ENCODE results near the gene NOSIP.
A peak's percentile ranks its signal among the peaks of the same experiment; 100 is the strongest.
"Not testable (repeated sequence)": the region's sequence is repeated elsewhere in the genome, so short reads cannot be mapped to it uniquely, and the experiment has no call there.

Gene NOSIP

GRCh38 chr19:49580264-49581006 is at the start of gene NOSIP:
TSS of gene NOSIP (minus strand) at chr19:49580556. CDS start at chr19:49560691, 19,865 bp downstream.
- in situ Hi-C loops (cut with HindIII; ENCODE audit: low pct_unique_long_range_greater_than_20kb, low sequenced_read_pairs), result no loop called here
- TF ChIP-seq JUND (IDR thresholded peaks at IDR 0.05; ENCODE audit: low read depth), result no peak
- DNase-seq (ENCODE audit: low read depth in 1 of 2, low spot score in 1 of 2), result peak; percentile 53 to 96

- in situ Hi-C loops (cut with HindIII; ENCODE audit: low pct_unique_long_range_greater_than_20kb, low sequenced_read_pairs), result no loop called here
Measured at GRCh38 chr19:49629659-49630058, 49.3 kb upstream of the NOSIP start.

GRCh38 chr19:49626226-49626625 is 45.9 kb upstream of the NOSIP start:
- no peak for TF ChIP-seq JUND (IDR thresholded peaks at IDR 0.05; ENCODE audit: low read depth)
- in situ Hi-C loops (cut with HindIII; ENCODE audit: low pct_unique_long_range_greater_than_20kb, low sequenced_read_pairs), result no loop called here
- DNase-seq (ENCODE audit: low read depth in 1 of 2, low spot score in 1 of 2), result no peak

More at GRCh38 chr19:49629659-49630058, 49.3 kb upstream of the NOSIP start:
- no peak for DNase-seq (ENCODE audit: low read depth in 1 of 2, low spot score in 1 of 2)
- TF ChIP-seq JUND (IDR thresholded peaks at IDR 0.05; ENCODE audit: low read depth), result no peak

- in situ Hi-C loops (cut with HindIII; ENCODE audit: low pct_unique_long_range_greater_than_20kb, low sequenced_read_pairs), result no loop called here
- no peak for TF ChIP-seq JUND (IDR thresholded peaks at IDR 0.05; ENCODE audit: low read depth)
- DNase-seq (ENCODE audit: low read depth in 1 of 2, low spot score in 1 of 2), result no peak
Measured at GRCh38 chr19:49624967-49625910, 44.9 kb upstream of the NOSIP start.

- DNase-seq (ENCODE audit: low read depth in 1 of 2, low spot score in 1 of 2); in situ Hi-C loops (cut with HindIII; ENCODE audit: low pct_unique_long_range_greater_than_20kb, low sequenced_read_pairs): not testable (repeated sequence)
Measured at GRCh38 chr19:49617860-49618259, 37.5 kb upstream of the NOSIP start.

- DNase-seq (ENCODE audit: low read depth in 1 of 2, low spot score in 1 of 2), result no peak
- TF ChIP-seq JUND (IDR thresholded peaks at IDR 0.05; ENCODE audit: low read depth), result no peak
- in situ Hi-C loops (cut with HindIII; ENCODE audit: low pct_unique_long_range_greater_than_20kb, low sequenced_read_pairs), result no loop called here
Measured at GRCh38 chr19:49616945-49617344, 36.6 kb upstream of the NOSIP start.

GRCh38 chr19:49616532-49616931 is 36.2 kb upstream of the NOSIP start:
- no peak for TF ChIP-seq JUND (IDR thresholded peaks at IDR 0.05; ENCODE audit: low read depth)
- DNase-seq (ENCODE audit: low read depth in 1 of 2, low spot score in 1 of 2), result no peak
- in situ Hi-C loops (cut with HindIII; ENCODE audit: low pct_unique_long_range_greater_than_20kb, low sequenced_read_pairs), result no loop called here

GRCh38 chr19:49615861-49616260 is 35.5 kb upstream of the NOSIP start:
- no peak for DNase-seq (ENCODE audit: low read depth in 1 of 2, low spot score in 1 of 2)
- no peak for TF ChIP-seq JUND (IDR thresholded peaks at IDR 0.05; ENCODE audit: low read depth)
- in situ Hi-C loops (cut with HindIII; ENCODE audit: low pct_unique_long_range_greater_than_20kb, low sequenced_read_pairs), result no loop called here

- no peak for TF ChIP-seq JUND (IDR thresholded peaks at IDR 0.05; ENCODE audit: low read depth)
- DNase-seq (ENCODE audit: low read depth in 1 of 2, low spot score in 1 of 2), result no peak
- in situ Hi-C loops (cut with HindIII; ENCODE audit: low pct_unique_long_range_greater_than_20kb, low sequenced_read_pairs), result no loop called here
Measured at GRCh38 chr19:49614096-49614833, 33.9 kb upstream of the NOSIP start.

- DNase-seq (ENCODE audit: low read depth in 1 of 2, low spot score in 1 of 2), result no peak
- TF ChIP-seq JUND (IDR thresholded peaks at IDR 0.05; ENCODE audit: low read depth), result no peak
- in situ Hi-C loops (cut with HindIII; ENCODE audit: low pct_unique_long_range_greater_than_20kb, low sequenced_read_pairs), result no loop called here
Measured at GRCh38 chr19:49613374-49613773, 33.0 kb upstream of the NOSIP start.

GRCh38 chr19:49609499-49610092 is 29.2 kb upstream of the NOSIP start:
- TF ChIP-seq JUND (IDR thresholded peaks at IDR 0.05; ENCODE audit: low read depth), result no peak
- in situ Hi-C loops (cut with HindIII; ENCODE audit: low pct_unique_long_range_greater_than_20kb, low sequenced_read_pairs), result no loop called here

GRCh38 chr19:49605605-49606004 is 25.2 kb upstream of the NOSIP start:
- no peak for DNase-seq (ENCODE audit: low read depth in 1 of 2, low spot score in 1 of 2)
- no peak for TF ChIP-seq JUND (IDR thresholded peaks at IDR 0.05; ENCODE audit: low read depth)
- in situ Hi-C loops (cut with HindIII; ENCODE audit: low pct_unique_long_range_greater_than_20kb, low sequenced_read_pairs), result no loop called here

More at GRCh38 chr19:49609499-49610092, 29.2 kb upstream of the NOSIP start:
- no peak for DNase-seq (ENCODE audit: low read depth in 1 of 2, low spot score in 1 of 2)
